GM21576 (cell line): ENCODE results near the gene ST3GAL5.

Experiments
- ATAC-seq: cut with Tn5 transposase; IDR thresholded peaks from one replicate; pipeline ENCODE4 v1.9.1; 2021; ENCODE audit warnings: mild to moderate bottlenecking, moderate library complexity; ENCODE audit not compliant: unreplicated experiment

Gene ST3GAL5

DNA sequence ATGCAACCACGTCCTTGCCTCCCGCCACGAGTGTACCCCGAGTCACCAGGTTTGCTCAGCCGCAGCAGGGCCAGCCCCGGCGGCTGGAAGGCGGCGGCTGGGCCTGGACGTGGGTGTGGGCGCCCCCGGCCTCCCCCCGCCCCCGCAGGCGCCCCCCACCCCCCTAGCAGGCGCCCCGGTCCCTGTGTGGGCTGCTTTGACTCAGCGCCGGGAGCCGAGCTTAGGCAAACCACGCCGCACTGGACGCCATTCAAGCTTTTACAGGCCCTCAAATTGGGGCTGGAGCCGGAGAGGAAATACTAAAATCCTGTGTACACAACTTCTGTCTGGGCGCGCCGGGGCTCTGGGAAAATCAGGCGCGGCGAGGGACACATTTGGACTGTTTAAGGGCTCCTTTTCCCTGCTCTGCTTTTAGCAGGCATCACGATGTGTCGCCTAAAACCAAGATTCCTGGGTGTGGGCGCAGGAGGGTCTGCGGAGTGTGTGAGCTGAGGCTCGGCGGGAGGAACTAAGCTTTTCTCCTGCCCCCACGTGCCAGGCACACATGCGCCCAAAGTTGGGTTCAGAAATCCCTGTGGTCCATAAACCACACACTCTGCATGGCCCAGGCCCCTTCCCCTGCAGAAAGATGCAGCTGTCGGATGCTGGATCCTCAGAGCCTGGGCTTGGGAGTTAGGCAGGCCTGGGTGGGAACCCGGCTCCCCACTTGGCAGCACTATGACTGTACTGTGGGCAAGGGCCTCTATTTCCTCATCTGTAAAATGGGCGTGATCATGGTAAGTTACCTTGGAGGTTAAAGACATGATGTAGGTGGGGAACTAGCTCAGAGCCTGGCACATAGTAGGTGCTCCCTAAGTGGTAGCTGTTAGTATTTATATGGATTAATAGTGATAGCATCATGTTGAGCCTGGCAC lies 77.4 kb downstream of the ST3GAL5 start:
- no peak for ATAC-seq

DNA sequence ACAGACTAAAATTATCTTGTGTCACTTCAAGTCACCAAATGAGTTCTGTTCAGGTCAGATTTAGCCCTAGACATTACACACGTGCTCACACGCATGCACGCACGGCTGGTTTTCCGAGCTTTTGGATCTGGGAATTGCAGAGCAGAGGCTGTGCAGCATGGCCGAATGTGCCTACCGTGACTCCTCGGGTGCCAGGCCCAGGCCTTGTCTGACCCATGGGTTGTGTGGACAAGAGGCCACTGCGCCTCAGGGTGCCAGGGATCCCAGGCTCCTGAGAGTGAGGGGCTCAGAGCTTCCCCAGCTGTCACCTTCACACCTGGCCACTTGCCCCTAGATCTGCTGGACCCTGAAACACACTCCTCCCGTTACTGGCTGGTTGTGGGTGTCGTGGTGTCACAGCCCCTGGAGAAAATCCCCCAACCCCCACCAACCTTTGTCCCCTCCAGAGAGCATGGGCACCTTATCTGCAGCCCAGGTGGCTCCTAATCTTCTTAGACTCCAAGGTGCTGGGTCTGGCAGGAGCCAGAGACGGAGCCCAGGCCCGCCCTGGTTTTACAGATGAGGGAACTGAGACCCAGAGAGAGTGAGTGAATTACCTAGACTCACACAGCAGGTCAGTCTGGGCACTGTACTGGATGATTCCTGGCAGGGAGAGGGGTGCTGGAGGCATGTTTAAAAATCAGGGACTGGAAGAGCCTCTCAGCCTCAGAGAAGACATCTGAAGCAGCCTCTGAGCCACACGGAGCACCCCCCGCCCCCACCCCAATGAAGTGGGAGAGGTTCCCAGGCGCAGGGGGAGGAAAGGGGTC lies 78.2 kb downstream of the ST3GAL5 start:
- ATAC-seq: no peak

GRCh38 chr2:85807756-85808155 lies 81.0 kb downstream of the ST3GAL5 start:
- ATAC-seq: no peak

DNA sequence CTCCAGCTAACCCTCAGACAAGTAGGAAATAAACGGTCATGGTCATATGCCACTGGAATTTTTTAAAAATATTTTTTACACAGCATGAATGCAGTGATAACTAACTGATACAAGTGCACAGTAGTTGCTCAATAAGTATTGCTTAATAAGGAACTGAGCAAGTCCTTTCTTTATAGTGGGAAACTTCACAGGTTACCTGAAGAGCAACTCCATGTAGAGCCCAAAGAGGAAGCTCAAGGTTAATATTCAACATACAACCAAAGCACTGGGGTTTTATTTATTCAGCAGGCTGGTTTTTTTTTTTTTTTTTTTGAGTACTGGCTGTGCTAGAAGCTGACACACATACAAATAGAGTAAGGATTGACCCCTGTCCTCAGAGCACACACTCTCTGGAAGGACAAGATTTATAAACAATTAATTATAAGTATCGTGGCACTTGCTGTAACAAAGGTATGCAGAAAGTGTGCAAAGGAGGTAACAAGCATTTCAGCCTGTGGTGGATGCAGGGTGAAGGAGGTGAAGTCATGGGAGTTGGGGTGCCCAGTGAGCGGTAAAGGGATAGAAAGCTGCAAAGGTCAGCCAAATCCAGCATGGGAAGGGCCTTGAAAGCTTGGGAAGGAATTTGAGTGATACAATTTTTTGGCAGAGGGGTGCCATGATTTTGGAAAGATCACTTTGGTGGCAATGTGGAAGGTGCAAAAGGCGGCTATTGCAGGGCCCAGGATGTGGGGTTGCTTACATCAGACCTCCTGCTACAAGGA lies 82.3 kb downstream of the ST3GAL5 start:
- ATAC-seq: no peak

DNA sequence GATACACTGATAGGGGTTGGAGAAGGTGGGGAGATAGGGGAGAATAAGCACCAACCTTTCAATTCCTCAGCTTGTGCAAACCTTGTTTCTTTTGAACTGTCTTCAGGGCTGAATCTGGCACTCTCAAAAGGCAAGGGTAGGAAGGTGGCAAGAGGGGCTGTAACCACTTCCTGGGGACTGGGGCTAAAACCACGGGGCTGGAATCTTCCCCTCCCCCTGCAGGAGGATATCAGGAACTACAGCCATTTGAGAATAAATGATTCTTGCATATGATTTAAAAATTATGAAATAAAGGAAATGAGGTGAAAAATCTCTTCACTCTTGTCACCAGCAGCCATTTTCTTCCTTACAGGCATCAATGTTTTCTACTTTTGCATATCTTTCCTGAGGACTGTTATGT lies 84.2 kb downstream of the ST3GAL5 start:
- no peak for ATAC-seq

DNA sequence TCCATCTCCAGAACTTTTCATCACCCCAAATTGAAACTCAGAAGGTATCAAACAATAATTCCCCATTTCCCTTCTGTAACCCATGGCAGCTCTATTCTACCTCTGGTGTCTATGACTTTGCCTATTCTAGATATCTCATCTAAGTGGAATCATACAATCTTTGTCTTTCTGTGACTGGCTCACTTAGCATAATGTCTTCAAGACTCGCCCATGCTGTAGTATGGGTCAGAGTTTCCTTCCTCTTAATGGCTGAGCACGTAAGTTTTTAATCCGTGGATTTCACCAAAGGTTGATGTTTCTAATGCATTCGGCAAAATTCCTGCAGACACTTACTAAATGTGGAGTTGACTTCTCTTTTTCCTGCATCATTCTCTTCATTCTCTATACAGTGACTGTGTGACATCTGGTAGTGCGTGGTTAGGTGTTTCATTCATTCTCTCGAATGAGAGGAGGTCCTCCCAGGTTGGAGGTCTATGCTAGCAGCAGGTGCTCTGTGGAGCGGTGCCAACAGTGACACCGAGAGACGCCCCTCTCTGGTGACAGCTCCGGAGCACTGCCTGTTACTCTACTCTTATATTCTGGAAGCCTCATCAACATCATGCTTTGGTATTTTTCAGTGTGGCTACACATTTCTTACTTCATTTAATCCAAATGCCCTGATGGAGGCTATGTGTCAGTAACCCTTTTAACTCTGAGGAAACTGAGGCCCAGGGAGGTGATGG lies 84.9 kb downstream of the ST3GAL5 start:
- no peak for ATAC-seq

GRCh38 chr2:85802354-85803103 lies 86.3 kb downstream of the ST3GAL5 start:
- no peak for ATAC-seq

DNA sequence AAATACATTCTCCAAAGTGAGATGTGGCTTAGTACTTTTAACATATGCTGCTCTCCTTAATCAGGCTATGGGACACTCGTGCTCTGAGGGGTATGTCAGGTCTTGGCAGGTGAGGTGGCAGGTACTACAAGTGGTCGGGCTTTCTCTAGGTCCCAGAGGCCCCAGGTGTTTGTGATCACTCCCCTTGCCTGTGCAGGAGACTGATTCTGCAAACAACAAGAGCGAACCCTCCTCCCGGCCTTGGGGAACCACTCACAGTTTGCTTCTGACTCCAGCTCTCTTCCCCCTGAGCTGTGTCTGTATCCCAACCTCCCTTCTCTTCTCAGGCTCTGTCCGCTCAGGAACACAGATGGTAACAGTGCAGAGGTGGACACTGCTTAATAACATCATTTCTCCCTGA lies 86.9 kb downstream of the ST3GAL5 start:
- ATAC-seq: no peak

DNA sequence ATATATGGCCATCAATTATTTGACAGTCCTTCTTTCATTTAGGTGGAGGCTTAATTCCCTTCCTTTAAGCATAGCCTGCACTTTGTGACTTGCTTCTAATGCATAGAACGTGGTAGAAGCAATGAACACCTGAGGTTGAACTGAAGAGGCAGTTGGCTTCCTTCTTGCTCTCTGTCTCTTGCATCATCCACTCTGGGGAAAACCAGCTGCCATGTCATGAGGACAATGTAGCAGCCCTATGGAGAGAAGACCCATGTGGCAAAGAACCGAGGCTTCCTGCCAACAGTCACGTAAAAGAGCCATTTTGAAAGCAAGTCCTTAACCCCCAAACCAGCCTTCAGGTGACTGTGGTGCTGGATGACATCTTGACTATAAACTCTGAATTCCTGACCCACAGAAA lies 88.2 kb downstream of the ST3GAL5 start:
- no peak for ATAC-seq

GRCh38 chr2:85799215-85799956 lies 89.4 kb downstream of the ST3GAL5 start:
- ATAC-seq: no peak

DNA sequence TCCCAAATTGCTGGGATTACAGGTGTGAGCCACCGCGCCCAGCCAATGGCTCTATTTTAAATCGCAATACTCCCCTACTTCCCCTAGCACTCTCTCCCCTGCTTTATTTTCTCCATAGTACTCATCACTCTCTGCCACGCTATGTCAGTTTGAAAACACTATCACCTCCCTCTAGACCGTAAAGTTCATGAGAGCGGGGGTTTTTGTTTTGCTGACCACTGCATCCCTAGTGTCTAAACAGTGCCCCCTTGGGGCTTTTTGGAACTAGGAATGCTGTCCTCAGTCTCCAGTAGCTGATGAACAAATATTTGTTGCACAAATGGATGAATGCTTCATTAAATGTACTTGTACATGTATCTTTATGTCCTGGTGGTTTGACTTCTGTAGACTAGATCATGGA lies 90.9 kb downstream of the ST3GAL5 start:
- ATAC-seq: no peak

GRCh38 chr2:85797263-85797660 lies 91.5 kb downstream of the ST3GAL5 start:
- ATAC-seq: no peak

DNA sequence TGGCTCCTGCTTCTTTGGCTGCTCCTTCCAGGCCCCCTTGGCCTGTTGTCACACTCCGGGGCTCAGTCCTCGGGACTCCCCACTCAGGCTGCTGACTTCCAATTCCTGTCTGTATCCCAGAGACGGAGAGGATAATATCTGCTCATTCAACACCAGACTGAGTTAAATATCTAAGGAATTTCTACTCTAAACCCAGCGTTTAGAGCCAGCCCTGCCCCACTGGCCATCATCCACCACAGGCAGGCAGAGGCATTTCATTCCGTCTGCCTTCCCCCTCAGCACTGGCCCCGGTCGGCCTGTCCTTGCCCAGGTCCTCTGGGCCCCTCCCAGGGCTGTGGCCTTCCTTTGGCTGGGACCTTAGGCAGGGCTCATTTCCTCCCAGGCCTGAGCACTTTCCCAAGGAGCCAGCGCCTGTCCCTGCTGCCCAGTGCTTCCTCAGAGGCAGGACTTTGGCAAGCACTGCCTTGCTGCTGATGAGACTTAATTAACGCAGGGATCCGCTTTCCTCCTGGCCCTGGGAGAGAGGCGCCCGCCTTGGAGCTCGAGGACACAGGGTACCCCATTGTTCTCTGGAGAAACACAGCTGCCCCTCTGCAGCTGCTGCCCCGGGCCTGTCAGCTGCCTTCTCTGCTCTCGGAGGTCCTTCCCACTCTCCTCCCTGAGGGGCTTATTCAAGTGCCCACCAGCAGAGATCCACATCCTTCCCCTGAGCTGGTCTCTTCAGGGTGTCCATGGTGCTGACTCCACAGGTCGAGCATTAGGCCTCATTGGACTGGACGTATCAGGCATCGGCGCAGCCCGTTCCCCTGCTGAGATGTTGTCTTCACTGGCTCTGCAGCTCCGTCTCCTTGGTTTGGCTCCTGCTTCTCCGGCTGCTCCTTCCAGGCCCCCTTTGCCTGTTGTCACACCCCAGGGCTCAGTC lies 92.2 kb downstream of the ST3GAL5 start:
- no peak for ATAC-seq

- no peak for ATAC-seq
These were observed 92.8 kb downstream of the ST3GAL5 start for GRCh38 chr2:85796046-85796340.

DNA sequence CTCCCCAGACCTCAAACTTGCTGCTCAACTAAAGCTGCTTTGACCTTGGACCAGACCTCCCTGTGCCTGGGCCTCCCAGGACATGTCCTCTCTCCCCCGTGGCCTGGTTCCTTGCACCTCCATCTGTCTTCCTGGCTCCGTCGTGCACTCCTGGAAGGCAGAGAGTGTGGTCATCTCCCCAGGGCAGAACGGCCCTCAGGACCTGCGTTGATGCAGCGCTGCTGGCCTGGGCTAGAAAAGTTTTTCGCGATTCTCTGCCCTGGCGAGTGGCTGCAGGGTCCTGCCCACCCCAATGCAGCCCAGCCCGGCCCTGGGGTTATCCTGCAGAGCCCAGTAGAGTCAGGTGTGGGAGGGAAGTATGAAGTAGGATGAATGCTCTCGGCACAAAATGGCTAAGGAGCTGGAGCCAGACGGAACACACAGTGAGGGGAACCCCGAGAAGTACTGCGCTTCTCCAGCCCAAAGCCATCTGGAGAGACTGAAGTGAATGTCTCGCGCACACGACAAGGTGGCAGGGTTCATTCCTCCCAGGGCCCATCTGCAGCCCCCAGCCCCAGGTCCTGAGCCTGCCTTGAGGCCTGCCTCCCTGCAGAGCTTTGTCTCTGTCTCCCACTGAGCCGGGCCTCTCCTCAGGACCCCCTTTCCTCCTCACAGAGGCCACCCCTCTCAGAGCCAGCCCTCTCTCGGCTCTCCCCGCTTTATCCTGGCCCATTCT lies 93.3 kb downstream of the ST3GAL5 start:
- no peak for ATAC-seq

DNA sequence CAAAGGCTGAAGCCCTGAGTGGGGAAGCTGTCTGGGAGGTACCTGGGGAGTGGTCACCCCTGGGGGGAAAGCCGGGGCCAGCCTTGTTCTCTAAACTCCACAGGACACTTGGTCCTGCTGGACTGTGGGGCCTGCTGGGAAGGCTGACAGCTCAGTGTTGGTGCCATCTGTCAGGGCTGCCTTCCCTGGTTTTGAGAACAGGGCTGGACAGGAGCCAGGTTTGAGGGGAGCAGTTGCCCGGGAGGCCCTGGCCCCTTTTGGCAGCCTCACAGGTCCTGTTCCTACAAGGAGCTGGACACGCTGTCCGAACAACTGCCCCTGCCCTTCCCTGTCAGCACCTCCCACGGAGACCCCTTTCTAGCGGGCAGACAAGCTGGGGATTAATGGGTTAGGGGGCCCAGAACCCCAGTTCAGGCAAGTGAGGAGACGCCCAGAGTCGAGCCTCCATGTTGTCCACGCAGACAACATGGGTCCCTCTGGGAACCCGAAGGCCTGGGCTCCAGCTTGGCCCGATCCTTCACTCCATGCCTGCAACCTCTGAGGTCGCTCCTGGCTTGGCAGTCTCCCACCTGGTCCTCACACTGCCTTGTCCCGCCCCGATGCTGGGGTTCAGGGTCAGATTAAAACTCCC lies 94.2 kb downstream of the ST3GAL5 start:
- no peak for ATAC-seq

GRCh38 chr2:85794038-85794441 lies 94.8 kb downstream of the ST3GAL5 start:
- ATAC-seq: no peak
